HG02943 (cell line): ENCODE results near the gene PEA15.

ENCODE experiments used
- ATAC-seq: cut with Tn5 transposase; IDR thresholded peaks from one replicate; pipeline ENCODE4 v1.9.1; 2021; ENCODE audit warnings: mild to moderate bottlenecking, low read depth, moderate library complexity; ENCODE audit not compliant: unreplicated experiment

Gene PEA15

DNA sequence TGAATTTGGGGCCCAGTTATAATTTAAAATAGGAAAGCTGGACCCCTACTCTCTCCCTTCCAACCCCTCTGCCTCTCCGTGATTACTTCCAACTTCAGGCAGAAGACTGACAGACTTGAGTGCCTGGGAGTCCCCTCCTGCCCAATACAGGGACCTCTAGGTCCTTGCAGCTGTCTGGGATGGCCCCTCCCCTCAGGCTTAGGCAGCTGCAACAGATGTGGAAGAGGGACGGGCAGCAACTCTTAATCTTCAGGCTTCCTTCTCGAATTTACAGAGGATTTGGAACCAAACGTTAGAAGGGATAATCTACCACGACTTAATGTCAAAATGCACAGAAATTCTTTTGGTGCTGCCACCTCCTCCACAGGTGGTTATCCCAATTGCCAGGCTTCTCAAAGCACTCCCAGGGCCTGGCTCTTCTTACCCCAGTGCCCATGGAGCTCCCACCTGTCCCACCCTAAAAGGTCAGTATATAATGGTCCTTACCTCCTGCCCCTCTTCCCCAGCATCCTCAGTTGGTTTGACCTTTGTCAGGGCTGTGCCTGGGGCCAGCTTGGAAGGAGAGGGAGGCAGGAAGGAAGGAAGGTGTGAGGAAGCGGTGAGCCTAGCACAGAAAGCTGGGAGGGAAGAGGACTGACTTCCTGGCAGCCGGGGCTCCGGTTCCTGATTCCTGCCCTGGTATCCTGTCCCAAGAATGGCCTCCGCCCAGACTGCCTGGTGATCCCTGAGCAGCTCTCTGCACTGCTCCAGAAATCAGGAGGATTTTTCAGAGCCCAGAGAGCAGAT lies 2.8 kb downstream of the PEA15 start:
- ATAC-seq, result no peak

DNA sequence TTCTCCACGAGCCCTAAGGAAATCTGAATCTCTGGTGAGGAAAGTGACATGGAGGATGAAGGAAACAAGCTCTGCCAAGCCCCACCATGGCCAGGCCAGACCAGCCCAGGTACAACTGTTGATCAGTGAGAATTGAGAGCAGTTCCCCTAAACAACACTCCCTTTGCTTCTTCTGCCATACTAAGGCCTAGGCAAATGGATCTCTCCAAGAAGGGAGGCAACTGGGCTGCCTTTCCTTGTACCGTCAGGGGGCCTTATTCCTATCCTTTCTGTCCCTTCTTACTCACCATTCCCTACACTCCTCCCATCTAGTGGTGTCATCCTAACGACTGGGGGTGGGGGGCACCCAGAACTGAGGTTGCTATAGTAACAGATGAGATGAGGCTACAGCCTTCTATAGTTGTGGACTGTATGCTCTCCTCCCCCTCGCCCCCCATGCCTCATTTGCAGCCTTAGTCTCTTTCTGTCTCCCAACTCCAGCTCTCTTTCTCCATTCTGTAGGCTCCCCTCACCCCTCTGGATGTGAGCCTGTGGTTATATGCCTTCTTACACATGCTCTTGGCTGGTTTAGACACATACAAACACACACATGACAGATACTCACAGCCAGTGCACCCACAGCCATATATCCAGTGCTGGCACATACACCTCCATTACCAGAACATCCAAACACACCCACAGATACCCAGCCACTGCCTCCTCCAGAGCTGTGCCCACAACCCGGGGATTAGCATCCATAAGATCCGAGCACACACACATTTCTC lies 3.6 kb downstream of the PEA15 start:
- ATAC-seq, result no peak

DNA sequence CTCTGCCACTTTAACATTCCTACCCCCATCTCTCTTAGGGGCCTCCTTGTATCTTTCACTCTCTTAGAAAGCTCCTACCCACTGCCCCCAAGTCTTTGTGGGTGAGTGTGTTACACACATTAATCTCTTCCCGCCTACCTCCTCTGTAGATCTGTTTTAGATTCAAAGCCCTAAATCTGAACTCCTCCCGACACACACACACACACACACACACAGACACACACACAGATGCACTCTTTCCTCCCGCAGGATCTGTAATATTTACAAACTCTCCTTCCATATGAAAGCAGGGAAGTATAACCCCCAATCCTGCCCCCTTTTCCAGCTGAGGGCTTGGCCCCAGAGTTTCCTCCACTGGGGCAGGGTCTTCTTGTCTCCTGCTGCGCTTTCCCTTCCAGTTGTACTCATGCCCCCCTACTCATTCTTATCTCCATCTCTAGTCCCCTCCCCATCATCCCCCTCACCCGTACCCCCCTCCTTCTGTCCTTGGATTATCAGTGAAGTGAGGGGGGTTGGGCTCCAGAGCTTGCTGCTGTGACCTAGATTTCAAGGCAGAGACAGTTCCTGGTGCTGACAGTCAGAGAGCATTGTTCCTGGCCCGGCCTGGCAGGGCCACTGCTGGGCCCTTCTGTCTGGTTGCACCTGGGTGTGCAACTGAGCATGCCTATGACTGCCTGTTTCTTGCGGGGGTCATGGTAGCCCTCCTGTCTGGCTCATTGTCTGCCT lies 4.3 kb downstream of the PEA15 start:
- no peak for ATAC-seq

DNA sequence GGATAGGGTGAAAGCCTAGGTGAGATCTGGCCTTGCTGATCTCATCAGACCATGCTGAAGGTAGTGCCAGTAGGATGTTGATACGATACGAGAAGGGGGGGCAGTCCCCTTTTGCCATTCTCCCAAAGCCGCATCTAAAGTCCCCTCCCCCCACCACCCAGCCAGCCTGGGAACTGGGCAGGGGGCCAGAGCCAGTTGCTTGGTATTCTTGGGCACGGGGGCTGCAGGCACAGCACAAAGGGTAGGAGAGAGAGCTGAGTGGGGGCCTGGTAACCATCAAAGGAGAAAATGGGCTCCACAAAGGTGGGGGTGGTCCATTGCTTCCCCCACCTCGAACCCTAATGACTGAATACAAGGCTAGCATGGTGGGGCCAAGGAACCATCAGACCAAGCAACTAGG lies 5.4 kb downstream of the PEA15 start:
- ATAC-seq, result no peak

DNA sequence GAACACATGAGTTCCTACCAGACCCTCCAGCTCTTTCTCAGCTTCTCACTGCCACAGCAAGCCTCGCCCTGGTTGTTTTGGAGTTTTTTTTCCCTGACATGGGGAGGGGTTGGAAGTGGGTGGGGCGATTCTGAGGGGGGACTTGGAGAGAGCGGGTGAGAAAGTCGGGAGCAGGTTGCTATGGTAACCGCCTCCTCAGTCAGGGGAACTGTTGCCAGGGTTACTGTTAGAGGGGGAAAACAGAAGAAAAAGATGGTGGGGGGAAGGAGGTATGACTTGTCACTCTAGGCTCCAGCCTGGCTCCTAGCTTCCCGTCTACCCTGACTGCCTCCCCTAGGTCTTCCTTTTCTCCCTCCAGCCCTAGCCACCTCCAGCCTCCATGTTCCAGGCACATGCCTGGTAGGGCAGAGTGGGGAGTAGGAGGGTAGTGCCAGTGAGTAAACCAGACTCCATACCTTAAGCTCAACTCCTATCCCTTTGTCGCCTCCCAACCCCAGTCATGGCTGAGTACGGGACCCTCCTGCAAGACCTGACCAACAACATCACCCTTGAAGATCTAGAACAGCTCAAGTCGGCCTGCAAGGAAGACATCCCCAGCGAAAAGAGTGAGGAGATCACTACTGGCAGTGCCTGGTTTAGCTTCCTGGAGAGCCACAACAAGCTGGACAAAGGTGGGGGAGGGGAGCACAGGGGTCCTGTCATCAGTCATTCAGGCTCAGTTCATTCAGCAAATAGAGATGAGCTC lies 6.0 kb downstream of the PEA15 start:
- ATAC-seq, result no peak

DNA sequence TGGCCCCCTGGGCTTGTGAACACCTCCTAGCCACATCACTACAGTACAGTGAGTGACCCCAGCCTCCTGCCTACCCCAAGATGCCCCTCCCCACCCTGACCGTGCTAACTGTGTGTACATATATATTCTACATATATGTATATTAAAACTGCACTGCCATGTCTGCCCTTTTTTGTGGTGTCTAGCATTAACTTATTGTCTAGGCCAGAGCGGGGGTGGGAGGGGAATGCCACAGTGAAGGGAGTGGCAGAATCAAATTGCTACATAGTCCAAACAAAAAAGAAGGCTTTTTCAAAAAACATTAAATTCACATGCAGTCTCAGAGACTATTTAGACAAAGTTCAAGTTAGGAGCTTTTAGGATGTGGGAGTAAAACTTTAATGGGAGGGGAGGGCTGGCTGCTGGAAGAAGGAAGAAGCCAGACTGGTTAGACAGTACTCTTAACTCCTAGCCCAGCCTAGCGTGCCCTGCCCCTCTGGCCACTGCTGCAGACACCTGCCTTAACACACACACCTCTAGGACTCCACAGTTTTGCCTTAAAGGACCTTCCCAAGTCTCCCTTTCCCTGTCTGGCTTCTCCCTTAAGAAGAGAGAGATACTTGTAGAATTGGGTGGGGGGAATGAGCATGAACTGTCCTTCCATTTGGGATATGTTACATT lies 9.4 kb downstream of the PEA15 start:
- no peak for ATAC-seq

DNA sequence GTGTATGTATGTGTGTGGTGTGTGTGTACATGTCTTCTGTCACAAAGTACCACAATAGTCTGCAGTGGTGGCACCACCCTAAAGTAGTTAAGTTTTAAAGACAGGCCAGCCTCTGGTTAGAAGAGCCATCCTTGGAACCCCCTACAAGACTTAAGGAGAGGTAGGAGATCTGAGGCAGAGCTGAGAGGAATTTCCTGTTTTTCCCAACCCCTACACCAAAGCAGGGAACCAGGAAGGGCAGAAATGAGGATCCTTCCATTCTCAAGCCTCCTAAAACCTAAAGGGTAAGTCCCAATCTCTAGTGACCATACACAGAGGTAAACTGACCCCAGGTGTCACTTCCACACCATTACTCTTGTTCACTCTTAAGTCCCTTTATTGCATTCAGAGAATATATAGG lies 11.1 kb downstream of the PEA15 start:
- ATAC-seq, result no peak

DNA sequence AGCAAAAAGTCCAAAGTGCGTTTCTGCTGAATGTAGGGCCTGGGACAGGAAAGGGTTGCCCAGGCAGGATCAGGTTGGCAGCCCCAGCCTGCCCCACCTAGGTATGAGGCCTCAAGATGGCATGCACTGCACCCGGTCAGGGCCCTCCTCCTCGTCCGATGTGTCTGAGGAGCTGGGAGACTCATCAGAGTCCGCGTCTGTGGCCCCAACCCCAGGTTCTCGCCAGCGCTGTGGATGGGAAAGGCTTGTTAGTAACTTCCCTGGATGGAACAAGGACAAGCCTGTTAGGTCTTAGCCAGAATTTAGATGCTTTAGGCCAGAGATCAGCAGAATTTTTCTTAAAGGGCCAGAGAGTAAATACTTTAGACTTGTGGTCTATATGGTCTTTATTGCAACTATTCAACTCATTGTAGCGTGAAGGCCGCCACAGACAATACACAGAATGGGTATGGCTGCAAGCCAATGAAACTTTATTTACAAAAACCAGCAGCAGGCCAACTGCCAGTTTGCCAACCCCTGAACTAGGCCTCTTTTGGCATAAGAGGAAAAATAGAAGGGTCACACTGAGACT lies 12.4 kb downstream of the PEA15 start:
- ATAC-seq, result no peak

DNA sequence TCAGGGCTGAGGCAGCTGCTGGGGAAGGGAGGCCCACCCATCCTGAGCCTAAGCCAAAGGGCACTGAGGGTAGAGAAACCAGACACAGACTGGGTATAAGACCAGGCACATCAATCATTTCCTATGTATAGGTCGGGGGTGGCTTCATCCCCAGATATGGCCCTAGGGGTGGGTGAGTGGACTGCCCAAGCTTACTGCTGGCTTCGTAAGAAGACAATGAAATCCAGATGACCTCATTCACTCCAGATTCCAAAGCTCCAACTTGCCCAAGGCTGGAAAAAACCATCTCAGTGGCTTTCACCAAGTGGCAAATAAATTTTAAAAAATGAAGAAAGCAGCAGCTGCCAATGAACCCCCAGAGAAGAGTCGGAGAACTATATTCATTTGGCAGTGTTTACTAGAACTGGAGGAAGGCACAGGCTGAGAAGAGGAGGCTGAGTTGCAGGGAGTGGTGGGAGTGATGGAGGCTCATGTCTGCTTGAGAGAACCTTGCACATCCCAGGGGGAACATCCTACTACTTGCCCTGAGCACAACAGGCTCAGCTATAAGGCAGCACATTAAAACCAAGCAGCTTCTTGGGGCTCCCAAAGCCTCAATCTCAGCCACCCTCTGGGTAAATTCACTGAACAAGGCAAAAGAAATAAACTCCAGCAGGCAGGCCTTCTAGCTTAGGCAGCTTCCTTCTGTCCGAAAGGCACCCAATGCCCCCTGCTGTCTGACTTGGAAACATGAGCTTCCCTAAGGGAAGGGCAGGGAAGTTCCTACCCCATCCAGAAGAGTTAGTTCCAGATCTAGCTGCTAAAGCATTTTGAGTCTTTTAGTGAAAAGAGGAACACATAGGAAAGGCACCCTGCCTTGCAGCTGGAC lies 14.1 kb downstream of the PEA15 start:
- no peak for ATAC-seq

DNA sequence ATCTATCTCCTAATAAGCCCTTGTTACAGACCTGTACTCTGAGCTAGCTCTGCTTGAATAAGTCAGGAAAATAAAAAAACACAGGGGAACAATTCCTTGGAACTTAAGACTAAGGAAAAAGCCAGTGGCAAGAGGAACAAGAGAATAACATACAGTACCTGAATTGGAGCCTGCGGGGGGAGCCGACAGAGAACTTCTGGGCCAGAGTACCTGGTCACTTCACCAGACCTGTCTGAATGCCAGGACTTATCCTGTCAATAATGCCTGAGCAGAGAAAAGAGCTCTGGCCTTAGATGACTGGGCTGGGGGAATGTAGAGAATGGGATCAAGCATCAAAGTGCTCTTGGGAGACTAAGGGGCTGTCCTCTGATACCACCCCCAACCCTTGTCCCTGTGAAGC lies 15.1 kb downstream of the PEA15 start:
- ATAC-seq, result no peak

DNA sequence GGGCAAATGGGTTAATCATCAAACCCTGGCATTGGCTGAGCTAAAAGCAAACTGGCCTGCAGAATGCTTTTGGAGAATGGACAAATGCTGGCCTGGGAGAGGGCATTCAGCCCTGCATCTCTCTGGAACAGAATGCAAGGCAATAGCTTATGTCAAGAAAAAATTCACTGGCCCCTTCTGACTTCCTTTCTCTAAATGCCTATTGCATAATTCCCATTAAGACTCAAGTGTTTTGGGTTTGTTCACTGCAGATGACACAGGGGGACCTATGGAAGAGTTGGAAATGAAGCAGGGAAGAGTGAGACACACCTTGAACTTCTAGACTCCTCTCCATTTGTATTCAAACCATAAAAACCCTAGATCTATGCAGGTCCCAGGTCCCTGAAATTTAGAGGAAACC lies 15.9 kb downstream of the PEA15 start:
- ATAC-seq, result no peak

DNA sequence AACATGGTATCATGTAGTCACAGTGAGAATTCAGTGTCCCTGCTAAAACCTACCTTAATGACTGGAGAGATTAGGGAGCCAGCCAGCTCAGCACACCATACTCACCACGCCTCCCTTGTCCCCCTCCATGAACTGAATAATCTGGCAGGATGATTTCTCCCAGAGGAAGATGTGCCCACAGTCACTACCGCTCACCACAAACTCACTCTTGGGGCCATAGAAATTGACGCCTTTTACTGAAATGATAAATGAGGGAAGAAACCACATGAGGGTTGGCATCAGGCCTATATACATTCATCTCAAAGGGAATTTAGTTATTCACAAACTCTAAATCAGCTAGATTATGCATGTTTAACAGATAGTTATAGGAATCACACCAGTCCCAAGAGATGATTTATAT lies 17.4 kb downstream of the PEA15 start:
- no peak for ATAC-seq

DNA sequence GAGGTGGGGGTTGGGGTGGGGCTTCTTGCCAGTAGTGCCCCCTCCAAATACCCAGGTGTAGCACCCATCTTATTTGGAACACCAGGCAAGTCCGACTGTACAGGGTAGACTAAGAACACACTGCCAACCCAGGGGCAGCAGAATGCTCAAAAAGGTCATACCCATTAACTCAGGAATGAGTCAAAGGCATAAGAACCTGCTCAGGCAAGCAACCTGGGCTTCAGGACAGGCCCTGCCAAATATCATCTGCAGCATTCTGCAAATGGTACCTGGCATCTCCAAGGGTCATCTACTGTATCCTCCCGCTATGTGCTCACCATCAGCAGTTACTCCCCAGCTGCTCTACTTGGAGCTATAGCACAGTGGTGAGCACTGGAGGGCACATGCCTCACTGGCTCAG lies 19.4 kb downstream of the PEA15 start:
- ATAC-seq, result no peak

DNA sequence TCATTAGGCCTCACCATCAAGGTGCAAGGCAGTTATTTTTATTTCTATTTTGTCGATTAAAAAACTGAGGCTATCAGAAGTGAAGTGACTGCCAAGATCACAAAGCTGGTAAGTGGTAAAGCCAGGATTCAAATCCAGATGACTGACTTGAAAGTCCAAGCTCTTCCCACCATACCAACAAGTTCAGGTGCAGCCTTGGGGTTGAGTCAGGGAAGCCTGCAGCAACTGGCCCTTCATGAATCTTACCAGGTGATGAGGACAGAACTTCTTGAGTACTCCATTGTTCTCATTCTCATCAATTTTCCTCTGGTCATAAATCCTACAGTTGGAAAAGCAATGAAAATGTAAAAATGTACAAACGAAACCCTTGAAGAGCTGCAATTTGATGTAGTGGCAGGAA lies 20.2 kb downstream of the PEA15 start:
- ATAC-seq, result no peak

DNA sequence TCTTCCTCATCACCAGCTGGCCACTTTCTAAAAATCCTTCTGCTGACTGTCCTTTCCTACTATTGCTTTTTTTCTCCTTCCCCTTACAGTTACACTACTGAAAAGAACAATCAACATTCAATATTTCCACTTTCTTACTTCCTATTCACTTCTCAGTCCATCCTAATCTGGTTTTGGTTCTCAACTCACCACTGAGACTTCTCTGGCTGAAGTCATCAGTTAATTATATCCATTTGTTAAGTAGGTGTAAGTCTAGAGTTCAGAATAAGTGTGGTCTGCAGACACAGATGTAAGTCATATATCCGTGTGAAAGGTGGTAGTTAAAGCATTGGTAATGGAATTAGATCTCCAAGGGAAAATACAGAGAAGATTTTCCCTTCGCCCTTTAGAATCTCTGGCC lies 21.4 kb downstream of the PEA15 start:
- no peak for ATAC-seq

DNA sequence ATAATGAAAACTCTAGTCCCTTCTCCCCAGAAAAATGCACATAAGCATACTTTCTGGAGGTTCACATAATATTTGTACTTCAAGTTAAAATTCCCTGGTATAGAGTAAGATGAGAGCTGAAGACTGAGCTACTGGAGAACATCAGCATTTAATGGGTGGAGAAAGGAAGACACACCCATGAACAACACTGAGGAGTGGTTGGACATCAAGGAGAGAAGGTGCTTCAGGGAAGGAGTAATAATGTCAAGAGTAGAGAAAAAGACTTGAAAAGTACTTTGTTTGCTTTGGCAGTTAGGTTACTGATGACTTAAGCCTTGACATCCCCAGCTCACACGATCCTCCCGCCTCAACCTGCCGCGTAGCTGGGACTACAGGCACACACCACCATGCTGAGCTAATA lies 21.9 kb downstream of the PEA15 start:
- ATAC-seq, result no peak

DNA sequence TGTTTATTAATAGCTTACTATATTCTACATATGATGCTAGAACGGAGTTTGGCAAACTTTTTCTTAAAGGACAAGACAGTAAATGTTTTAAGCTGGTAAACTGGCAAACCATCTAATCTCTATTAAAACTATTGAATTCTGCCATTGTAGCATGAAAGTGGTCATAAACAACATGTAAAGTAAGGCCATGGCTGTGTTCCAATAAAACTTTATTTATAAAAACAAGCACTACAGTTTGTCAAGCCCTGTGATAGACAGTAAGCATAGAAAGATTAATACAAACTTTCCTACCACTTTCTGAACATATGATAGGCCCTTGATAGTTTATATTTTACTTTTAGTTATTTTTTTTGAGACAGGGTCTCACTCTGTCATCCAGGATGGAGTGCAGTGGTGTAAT lies 22.4 kb downstream of the PEA15 start:
- no peak for ATAC-seq

DNA sequence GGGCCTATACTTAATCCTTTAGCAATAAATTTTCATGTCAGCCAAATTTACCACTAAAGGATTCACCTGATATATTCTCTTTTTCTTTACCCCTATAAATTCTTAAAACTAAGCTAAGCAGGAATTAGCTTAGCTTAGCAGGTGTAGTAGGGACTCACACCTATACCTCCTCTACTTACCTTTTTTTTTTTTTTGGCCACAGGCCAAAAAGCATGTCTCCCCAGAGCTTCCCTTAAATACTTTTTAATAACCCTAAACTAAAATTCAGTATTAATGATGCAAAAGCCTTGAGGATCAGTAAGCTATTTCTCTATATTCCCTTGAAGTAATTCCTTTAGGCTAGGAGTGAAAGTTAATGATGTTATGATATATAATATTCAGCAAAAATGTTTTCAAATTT lies 23.2 kb downstream of the PEA15 start:
- no peak for ATAC-seq

DNA sequence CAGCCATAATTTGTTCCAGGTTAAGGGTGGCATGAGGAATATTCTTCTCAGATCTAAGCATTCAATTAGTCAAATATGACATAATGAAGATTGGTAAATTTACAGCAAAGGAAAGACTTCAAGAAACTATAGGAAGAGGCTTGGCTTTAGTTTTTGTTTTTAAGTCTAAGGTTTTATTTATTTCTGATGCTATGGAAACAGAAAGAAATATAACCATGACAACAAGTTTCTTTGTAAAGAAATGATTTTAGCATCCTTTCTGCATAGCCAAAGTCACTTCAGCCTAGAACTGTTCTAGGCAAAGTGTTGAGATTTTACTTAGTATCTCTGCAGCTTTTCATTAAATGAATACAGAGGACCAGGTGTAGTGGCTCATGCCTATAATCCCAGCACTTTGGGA lies 27.7 kb downstream of the PEA15 start:
- ATAC-seq, result no peak
